Measurements from ENCODE around the gene TSSC4. TPM values are rescaled to one million over a fixed set of nuclear protein-coding genes. Genes with fewer than 3 reads are reported as not detected.
A peak's percentile ranks its signal among the peaks of the same experiment; 100 is the strongest.

Gene TSSC4
- total RNA-seq, 3 donors from 2014 or later = 33.9 to 58.8 (median 39.2) TPM

DNA sequence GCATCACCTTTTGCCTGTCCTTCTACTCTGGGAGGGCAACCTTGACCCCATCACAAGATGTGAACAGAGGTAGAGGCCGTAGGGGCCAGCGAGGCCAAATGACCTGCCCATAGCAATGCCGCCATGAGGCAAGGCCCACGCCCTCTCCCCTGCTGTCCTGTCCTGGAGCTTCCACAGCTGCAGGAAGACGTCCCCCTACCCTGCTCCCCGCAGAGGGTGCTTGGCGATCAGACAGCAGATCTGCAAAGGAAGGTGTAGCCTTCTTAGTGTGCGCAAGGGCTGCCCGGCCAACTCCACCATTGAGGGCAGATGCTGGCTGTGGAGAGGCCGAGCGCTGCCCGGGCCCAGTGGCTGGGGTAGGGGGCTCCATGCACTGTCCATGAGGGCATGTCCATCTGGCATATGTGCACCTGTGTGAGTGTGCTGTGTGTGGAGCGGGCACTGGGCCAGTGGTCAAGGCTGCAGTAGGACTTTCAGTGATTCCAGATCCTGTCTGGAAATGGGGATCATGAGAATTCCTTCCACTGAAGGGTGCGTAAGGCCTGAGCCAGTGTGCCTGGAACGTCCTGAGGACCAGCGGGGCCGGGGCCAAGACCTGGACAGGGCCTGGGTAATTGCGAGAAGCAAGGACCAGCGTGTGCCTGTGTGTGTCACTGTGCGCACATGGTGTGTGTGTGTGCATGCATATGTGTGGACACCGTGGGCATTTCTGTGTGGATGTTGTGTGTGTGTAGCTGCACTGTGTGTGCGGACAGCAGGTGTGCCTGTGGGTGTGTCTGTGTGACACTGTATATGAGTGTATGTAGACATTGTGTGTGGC, 32.8 kb downstream of the TSSC4 start:
- ATAC-seq = peak; percentile 5
- Histone ChIP-seq H3K4me1 (ENCODE audit: low read depth) (no peaks in the 10 kb centered on the region), H3K4me3 (no peak overlapping the region), H3K9me3 (no peaks in the 10 kb centered on the region), H3K36me3 (ENCODE audit: low read depth) (no peaks in the 10 kb centered on the region)
- DNase-seq = peak in 1 of 3 donors; percentile 12
- no peak for TF ChIP-seq CTCF (IDR thresholded peaks at IDR 0.05)
- intact Hi-C loops (cut with DNase I, micrococcal nuclease) = no loop called here

DNA sequence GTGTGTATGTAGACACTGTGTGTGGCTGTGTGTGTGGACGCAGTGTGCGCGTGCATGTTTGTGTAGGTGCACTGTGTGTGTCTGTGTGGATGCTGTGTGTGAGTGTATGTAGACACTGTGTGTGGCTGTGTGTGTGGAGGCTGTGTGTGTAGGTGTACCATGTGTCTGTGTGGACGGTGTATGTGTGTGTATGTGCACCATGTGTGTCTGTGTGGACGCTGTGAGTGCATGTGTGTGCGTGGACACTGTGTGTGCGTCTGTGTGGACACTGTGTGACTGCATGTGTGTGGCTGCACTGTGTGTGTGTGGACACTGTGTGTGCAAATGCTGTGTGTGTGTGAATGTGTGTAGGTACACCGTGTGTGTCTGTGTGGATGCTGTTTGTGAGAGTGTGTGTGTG, 33.5 kb downstream of the TSSC4 start:
- DNase-seq = peak in 1 of 3 donors; percentile 16
- TF ChIP-seq CTCF (IDR thresholded peaks at IDR 0.05) = no peak
- Histone ChIP-seq H3K9me3 (no peaks in the 10 kb centered on the region), H3K4me1 (ENCODE audit: low read depth) (no peaks in the 10 kb centered on the region), H3K4me3 (no peak overlapping the region), H3K36me3 (ENCODE audit: low read depth) (no peaks in the 10 kb centered on the region)
- peak; percentile 9 for ATAC-seq
- intact Hi-C loops (cut with DNase I, micrococcal nuclease) = no loop called here

DNA sequence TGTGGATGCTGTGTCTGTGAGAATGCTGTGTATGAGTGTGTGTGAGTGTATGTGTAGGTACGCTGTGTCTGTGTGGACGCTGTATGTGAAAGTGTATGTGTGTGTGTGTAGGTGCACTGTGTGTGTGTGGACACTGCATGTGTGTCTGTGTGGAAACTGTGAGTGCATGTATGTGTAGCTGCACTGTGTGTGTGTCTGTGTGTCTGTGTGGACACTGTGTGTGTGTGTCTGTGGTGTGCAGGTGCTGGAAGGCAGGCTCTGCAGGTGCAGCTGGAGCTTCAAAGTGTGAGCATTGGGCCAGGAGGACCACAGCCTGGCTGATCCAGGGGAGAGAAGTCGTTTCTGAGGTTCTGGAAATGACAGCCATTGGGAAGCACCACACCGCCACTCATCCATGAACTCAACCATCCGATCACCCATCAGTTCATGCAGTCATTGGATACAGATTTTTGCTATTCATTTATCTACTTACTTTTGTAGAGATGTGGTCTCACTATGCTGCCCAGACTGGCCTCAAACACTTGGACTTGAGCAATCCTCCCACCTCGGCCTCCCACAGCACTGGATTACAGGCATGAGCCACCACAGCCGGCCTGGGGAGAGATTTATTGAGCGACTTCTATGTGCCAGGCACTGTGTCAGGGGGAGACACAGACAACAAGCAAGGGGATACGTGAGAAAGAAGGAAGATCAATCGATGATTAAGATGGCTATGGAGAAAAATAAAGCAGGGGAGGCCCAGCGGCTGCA, 34.1 kb downstream of the TSSC4 start:
- peak in 1 of 3 donors; percentile 10 for DNase-seq

DNA sequence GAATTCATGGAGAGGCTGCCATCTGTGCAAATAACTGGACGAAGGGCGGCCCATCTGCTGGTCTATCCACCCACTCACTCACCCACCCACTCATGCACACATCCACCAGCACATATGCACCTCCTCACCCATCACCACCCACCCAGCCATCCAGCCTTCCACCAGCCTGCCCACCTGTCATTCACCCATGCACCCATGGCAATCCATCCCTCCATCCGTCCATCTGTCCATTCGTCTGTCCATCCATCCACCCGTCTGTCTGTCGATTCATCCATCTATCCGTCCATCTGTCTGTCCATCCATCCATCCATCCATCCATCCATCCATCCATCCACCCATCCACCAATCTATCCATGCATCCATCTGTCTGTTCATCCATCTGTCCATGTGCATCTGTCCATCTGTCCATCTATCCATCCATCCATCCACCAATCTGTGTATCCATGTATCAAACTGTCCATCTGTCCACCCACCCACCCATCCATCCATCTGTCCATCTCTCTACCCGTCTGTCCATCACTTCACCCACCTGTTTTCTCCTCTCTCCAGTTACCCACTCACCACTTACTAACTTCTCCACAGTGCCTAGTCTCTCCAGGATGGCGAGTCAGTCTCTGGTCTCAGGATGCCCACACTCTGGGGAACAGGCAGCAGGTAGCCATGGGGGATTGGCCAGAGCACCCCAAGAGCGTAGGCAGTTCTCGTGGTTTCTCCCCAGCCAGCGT, 34.9 kb downstream of the TSSC4 start:
- DNase-seq (peak in 1 of 3 donors; percentile 16), ATAC-seq (no peak)
- Histone ChIP-seq H3K4me3 (no peak overlapping the region), H3K9me3 (no peaks in the 10 kb centered on the region), H3K4me1 (ENCODE audit: low read depth) (no peaks in the 10 kb centered on the region), H3K36me3 (ENCODE audit: low read depth) (no peaks in the 10 kb centered on the region)
- intact Hi-C loops (cut with DNase I, micrococcal nuclease) = no loop called here
- TF ChIP-seq CTCF (IDR thresholded peaks at IDR 0.05) = no peak

More for the DNA sequence above, 34.1 kb downstream of the TSSC4 start:
- no peak for TF ChIP-seq CTCF (IDR thresholded peaks at IDR 0.05)
- intact Hi-C loops (cut with DNase I, micrococcal nuclease) = no loop called here
- H3K9me3 ChIP-seq = no peaks in the 10 kb centered on the region
- H3K4me3 ChIP-seq = no peak overlapping the region
- H3K4me1 ChIP-seq (ENCODE audit: low read depth) = no peaks in the 10 kb centered on the region
- H3K36me3 ChIP-seq (ENCODE audit: low read depth) = no peaks in the 10 kb centered on the region
- no peak for ATAC-seq

DNA sequence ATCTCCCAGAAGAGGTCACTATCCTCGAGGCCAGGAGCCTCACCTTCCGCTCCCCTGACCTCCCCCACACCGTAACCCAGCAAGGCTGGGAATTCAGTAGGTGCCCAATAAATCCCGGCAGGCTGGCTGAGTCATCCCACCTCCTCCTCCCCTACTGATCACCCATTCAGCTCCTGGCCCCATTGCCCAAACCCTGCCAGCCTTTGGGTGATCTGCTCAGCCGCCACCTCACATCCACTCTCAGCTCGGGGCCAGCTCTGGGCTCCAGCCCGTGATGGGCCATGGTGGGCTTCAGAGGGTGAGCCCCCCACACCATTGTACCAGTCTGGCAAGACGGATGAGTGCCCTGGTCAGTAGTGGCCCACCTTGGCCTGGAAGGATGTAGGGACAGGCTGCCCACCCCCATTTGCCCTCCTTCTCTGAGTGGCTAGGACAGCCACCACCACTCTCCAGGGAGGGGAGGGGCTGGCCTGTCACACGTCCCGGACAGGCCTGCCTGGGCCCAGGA, 35.5 kb downstream of the TSSC4 start:
- intact Hi-C loops (cut with DNase I, micrococcal nuclease) = no loop called here
- TF ChIP-seq CTCF (IDR thresholded peaks at IDR 0.05) = no peak
- H3K36me3 ChIP-seq (ENCODE audit: low read depth) = no peaks in the 10 kb centered on the region
- DNase-seq (peak in 1 of 3 donors; percentile 15), ATAC-seq (no peak)
- no peaks in the 10 kb centered on the region for H3K9me3 ChIP-seq
- peaks cover 2% of the 10 kb centered on the region for H3K4me1 ChIP-seq (ENCODE audit: low read depth)
- no peak overlapping the region for H3K4me3 ChIP-seq

Data from mucosa of descending colon (tissue), 3 donors.